ENCODE data around the gene CLMN.

DNA sequence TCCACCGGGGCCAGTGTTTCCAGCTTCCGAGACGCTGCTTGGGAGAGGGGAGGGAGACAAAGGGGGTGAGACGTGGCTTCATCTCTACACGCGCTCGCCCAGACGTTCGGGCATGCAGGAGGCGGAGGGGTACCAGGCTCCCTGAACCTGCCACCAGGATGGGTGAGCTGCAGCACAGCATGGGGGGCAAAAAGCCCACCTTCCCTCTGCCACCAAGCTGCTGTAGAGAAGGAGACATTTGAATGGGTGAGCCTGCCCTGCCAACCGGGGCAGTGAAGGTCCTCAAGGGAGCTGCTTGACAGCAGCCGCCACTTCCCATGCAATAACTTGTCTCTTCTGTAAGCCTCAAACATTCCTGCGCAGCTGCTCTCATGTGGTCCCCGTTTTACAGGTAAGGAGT, 83.9 kb downstream of the CLMN start:
- TF ChIP-seq, protein P1, sequence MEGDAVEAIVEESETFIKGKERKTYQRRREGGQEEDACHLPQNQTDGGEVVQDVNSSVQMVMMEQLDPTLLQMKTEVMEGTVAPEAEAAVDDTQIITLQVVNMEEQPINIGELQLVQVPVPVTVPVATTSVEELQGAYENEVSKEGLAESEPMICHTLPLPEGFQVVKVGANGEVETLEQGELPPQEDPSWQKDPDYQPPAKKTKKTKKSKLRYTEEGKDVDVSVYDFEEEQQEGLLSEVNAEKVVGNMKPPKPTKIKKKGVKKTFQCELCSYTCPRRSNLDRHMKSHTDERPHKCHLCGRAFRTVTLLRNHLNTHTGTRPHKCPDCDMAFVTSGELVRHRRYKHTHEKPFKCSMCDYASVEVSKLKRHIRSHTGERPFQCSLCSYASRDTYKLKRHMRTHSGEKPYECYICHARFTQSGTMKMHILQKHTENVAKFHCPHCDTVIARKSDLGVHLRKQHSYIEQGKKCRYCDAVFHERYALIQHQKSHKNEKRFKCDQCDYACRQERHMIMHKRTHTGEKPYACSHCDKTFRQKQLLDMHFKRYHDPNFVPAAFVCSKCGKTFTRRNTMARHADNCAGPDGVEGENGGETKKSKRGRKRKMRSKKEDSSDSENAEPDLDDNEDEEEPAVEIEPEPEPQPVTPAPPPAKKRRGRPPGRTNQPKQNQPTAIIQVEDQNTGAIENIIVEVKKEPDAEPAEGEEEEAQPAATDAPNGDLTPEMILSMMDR (IDR thresholded peaks at IDR 0.05 in 2 of 3, conservative IDR thresholded peaks at IDR 0.05 in 1 of 3; ENCODE audit: control insufficient read depth in 2 of 3, extremely low read depth in 1 of 3, insufficient read depth in 1 of 3, low read depth in 3 of 3, low read length in 3 of 3): no peak
- TF ChIP-seq, protein P2, sequence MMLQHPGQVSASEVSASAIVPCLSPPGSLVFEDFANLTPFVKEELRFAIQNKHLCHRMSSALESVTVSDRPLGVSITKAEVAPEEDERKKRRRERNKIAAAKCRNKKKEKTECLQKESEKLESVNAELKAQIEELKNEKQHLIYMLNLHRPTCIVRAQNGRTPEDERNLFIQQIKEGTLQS (IDR thresholded peaks at IDR 0.05; ENCODE audit: borderline replicate concordance, extremely low read depth, low read depth, low read length): no peak
- TF ChIP-seq EP300 (IDR thresholded peaks at IDR 0.05; ENCODE audit: borderline replicate concordance in 1 of 2, control insufficient read depth in 1 of 2, low read depth in 2 of 2, low read length in 2 of 2) (no peak), RAD21 (IDR thresholded peaks at IDR 0.05; ENCODE audit: insufficient read depth, low read depth, low read length) (no peak), MYC (IDR thresholded peaks at IDR 0.05; ENCODE audit: insufficient read depth, insufficient read length, insufficient replicate concordance, low read length, severe bottlenecking) (no peak), POLR2A (IDR thresholded peaks at IDR 0.05; ENCODE audit: low read depth, low read length) (no peak)

All from GM12878 (cell line).